Uterus (tissue), 2 donors: ENCODE measurements around the gene AUTS2.

Experiments used
- CTCF ChIP-seq, 4 experiments: fragments of 200-600 bp in 2 of 4; fragments of 450-650 bp in 2 of 4; sonication (generic) in 2 of 4; IDR thresholded peaks; one replicate each; pipeline ENCODE4 v1.5.1; 2016 to 2019; ENCODE audit warnings: antibody characterized with exemption in 4 of 4, mild to moderate bottlenecking in 2 of 4, moderate library complexity in 1 of 4
- POLR2A ChIP-seq, 2 donors: fragments of 450-650 bp; IDR thresholded peaks; one replicate each; pipeline ENCODE4 v1.6.1; 2016; ENCODE audit warnings: antibody characterized with exemption in 2 of 2, mild to moderate bottlenecking in 1 of 2, moderate library complexity in 1 of 2

GRCh38 chr7:69603351-69603750, 5.1 kb downstream of the AUTS2 start:
- TF ChIP-seq CTCF (IDR thresholded peaks at IDR 0.05) (no peak), POLR2A (IDR thresholded peaks at IDR 0.05) (no peak)
